Adrenal gland (tissue), 19 donors: Measurements from ENCODE around the gene NBEAL1. TPM values are rescaled to one million over a fixed set of nuclear protein-coding genes. Genes with fewer than 3 reads are reported as not detected.
A peak's percentile ranks its signal among the peaks of the same experiment; 100 is the strongest.
"Not testable (repeated sequence)": the region's sequence is repeated elsewhere in the genome, so short reads cannot be mapped to it uniquely, and the experiment has no call there.

Experiments
- DNase-seq, 7 donors: peaks; one replicate each; pipeline ENCODE4 v3.0.0-alpha.2; 2019 to 2020
- H3K27ac ChIP-seq, 5 donors: fragments of 200-600 bp; sonication (generic) in 4 of 5; 1 replicate in 3 of 5; 2 replicates in 2 of 5; pipeline versions ENCODE4 v1.5.1 to v1.8.0; 2016 to 2020; ENCODE audit warnings: mild to moderate bottlenecking in 1 of 5
- H3K27me3 ChIP-seq: fragments of 200-600 bp; 2 replicates; pipeline ENCODE4 v1.8.0; 2021
- H3K36me3 ChIP-seq, 2 donors: fragments of 200-600 bp; replicated peaks in 1 of 2; 1 replicate in 1 of 2; 2 replicates in 1 of 2; pipeline versions ENCODE4 v1.5.1 to v1.8.0; 2018 to 2022
- H3K4me1 ChIP-seq, 2 donors: fragments of 200-600 bp; replicated peaks in 1 of 2; 1 replicate in 1 of 2; 2 replicates in 1 of 2; pipeline versions ENCODE4 v1.5.1 to v1.8.0; 2018 to 2021
- H3K4me3 ChIP-seq, 4 donors: fragments of 200-600 bp; sonication (generic) in 3 of 4; one replicate each; pipeline ENCODE4 v1.5.1; 2016 to 2018
- H3K9me3 ChIP-seq, 3 donors: fragments of 200-600 bp; sonication (generic) in 1 of 3; replicated peaks in 1 of 3; 1 replicate in 2 of 3; 2 replicates in 1 of 3; pipeline versions ENCODE4 v1.5.1 to v1.8.0; 2016 to 2021
- POLR2A ChIP-seq, 2 donors: fragments of 450-650 bp; IDR thresholded peaks; one replicate each; pipeline ENCODE4 v1.6.1; 2017; ENCODE audit warnings: antibody characterized with exemption in 2 of 2, mild to moderate bottlenecking in 2 of 2, moderate library complexity in 1 of 2
- WGBS, 4 donors: extraction: QIAGEN DNeasy Blood & Tissue Kit in 2 of 4; methylation state at CpG; one replicate each; pipeline versions ENCODE4 v1.1.5 to v1.1.7; 2013 to 2017; 5-methylcytosine and 5-hydroxymethylcytosine counted together
- intact Hi-C, 2 donors: fragments of 100-400 bp; cut with DNase I; formaldehyde crosslinking; loops; one replicate each; pipeline versions ENCODE4 v1.14.1 to v1.15.0; 2022 to 2023
- long read RNA-seq, 10 donors: library from polyadenylated mRNA in 3 of 10; unstranded in 2 of 10; stranded (forward) in 1 of 10; transcript quantifications; one replicate each; pipeline ENCODE4 v2.0.0 and lab custom pipeline, GENCODE V29; 2021 to 2026
- polyA plus RNA-seq, 3 donors: library from polyadenylated mRNA; stranded (reverse); fragments of 200-250 nt in 2 of 3; fragments of 350-450 nt in 1 of 3; fragmentation: Illumina TruSeq in 1 of 3; extraction: RNeasy Lipid Tissue Mini Kit (QIAGEN cat#74804) in 1 of 3; gene quantifications; one replicate each; pipeline ENCODE4 v1.2.3, GENCODE V29; 2013 to 2014
- total RNA-seq, 9 donors: library from RNA; depleted of rRNA in 4 of 9; stranded (reverse); fragments of >200 nt in 4 of 9; fragments of 120-200 nt in 1 of 9; fragmentation: NEBNext Ultra II Directional in 1 of 9; extraction: Animal tissue kit (Norgen Biotek cat#: 25700) in 1 of 9; gene quantifications; one replicate each; pipeline versions ENCODE4 v1.1.0 to v1.2.4, GENCODE V29; 2013 to 2023
- TF ChIP-seq, protein P1 (sequence below), 6 experiments: fragments of 450-650 bp in 4 of 6; fragments of 200-600 bp in 2 of 6; sonication (generic) in 1 of 6; IDR thresholded peaks; 1 replicate in 5 of 6; 2 replicates in 1 of 6; pipeline versions ENCODE4 v1.5.1 to v1.8.0; 2016 to 2021; ENCODE audit warnings: antibody characterized with exemption in 6 of 6, mild to moderate bottlenecking in 2 of 6, moderate library complexity in 1 of 6
- donor health status: healthy with polysubstance abuse.
- donor health status: Bipolar disorder and iron deficiency.
- donor health status: DM: yes; HTN: yes; CAD: no.
- donor health status: DM: no; HTN: no; CAD: no.
- donor health status: DM: no; HTN: no; CAD: no.
- donor health status: DM: yes; HTN: yes; CAD: no.

Gene NBEAL1
- total RNA-seq = 10 to 100 TPM; 18.6 to 55.3 (median 31.3) TPM
- polyA plus RNA-seq = 1 to 10 TPM; 5.0 to 7.3 (median 7.3) TPM
- long read RNA-seq, donor 1 = 0 reads
- long read RNA-seq, donor 2, partial matches to known transcripts = 10 of 11 reads
- long read RNA-seq, donor 2, other reads (novel, unspliced or antisense) = 0 of 11 reads
- long read RNA-seq, donor 3 = 0 reads
- long read RNA-seq, donor 4, partial matches to known transcripts = 2 of 3 reads
- long read RNA-seq, donor 4, other reads (novel, unspliced or antisense) = 1 of 3 reads
- long read RNA-seq, donor 5, partial matches to known transcripts = 1 of 3 reads
- long read RNA-seq, donor 5, other reads (novel, unspliced or antisense) = 2 of 3 reads
- long read RNA-seq, donor 6, partial matches to known transcripts = 3 of 8 reads
- long read RNA-seq, donor 6, other reads (novel, unspliced or antisense) = 4 of 8 reads
- long read RNA-seq, donor 7 = 0 reads
- long read RNA-seq, donor 8, partial matches to known transcripts = 0 of 1 reads
- long read RNA-seq, donor 8, other reads (novel, unspliced or antisense) = 0 of 1 reads
- long read RNA-seq, donor 9 = 0 reads
- long read RNA-seq, donor 10 = 0 reads

DNA sequence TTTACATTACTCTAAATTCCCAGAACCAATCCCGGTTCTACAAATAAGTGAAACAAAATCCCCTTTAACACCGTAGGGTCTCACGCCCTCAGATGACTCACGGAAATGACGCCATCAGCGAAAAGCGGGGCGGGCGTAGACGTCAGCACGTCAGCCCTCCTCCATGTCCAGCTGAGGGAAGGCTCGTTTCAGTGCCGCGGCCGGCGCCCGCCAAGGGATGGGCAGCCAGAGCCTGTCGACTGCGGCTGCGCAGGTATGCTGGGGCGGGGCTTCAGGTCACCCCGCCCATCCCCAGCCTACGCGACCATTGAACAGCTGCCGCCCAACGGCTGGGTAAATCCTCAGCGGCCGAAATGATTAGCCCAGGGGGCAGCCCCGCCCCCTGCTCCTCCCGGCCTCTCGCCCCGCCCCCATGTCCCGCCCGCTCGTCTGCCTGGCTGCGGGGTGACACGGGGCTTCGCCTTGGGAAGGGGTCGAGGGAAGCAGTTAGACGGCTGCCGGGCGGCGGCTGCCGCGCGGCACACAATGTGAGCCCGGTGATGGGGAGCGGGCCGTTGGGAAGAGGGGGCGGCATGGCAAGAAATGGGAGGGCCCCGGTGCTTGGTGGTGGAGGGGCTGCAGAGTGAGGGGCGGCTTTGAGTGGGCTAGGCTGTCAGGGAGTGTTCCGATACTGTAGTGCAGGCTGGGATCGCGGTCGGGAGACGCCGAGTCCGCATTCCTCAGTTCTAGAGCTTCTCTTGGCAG lies at the start of gene NBEAL1:
Gene NBEAL1, plus strand, starts transcription at position 420 of the 744 bp plus-strand sequence. CDS start 1,510 bp downstream, outside the sequence.
- intact Hi-C loops = no loop called here
- DNase-seq = peak; percentile 98 to 99 (median 99)
- Histone ChIP-seq H3K4me1 (peaks cover 15 to 43% of the 10 kb centered on the region in 2 donors), H3K27ac (peak within 1 kb of the TSS; percentile 81 to 97 (median 90)), H3K4me3 (peak within 1 kb of the TSS; percentile 79 to 90 (median 84)), H3K9me3 (no peaks in the 10 kb centered on the region), H3K27me3 (no peaks in the 10 kb centered on the region), H3K36me3 (no peaks in the 10 kb centered on the region)
- 0 to 1% (median 0%) methylated on average over 19 to 59 of the region's 59 CpGs for WGBS, 4 donors
- TF ChIP-seq, protein P1, sequence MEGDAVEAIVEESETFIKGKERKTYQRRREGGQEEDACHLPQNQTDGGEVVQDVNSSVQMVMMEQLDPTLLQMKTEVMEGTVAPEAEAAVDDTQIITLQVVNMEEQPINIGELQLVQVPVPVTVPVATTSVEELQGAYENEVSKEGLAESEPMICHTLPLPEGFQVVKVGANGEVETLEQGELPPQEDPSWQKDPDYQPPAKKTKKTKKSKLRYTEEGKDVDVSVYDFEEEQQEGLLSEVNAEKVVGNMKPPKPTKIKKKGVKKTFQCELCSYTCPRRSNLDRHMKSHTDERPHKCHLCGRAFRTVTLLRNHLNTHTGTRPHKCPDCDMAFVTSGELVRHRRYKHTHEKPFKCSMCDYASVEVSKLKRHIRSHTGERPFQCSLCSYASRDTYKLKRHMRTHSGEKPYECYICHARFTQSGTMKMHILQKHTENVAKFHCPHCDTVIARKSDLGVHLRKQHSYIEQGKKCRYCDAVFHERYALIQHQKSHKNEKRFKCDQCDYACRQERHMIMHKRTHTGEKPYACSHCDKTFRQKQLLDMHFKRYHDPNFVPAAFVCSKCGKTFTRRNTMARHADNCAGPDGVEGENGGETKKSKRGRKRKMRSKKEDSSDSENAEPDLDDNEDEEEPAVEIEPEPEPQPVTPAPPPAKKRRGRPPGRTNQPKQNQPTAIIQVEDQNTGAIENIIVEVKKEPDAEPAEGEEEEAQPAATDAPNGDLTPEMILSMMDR (IDR thresholded peaks at IDR 0.05) = no peak
- peak; percentile 77 for TF ChIP-seq POLR2A (IDR thresholded peaks at IDR 0.05)

DNA sequence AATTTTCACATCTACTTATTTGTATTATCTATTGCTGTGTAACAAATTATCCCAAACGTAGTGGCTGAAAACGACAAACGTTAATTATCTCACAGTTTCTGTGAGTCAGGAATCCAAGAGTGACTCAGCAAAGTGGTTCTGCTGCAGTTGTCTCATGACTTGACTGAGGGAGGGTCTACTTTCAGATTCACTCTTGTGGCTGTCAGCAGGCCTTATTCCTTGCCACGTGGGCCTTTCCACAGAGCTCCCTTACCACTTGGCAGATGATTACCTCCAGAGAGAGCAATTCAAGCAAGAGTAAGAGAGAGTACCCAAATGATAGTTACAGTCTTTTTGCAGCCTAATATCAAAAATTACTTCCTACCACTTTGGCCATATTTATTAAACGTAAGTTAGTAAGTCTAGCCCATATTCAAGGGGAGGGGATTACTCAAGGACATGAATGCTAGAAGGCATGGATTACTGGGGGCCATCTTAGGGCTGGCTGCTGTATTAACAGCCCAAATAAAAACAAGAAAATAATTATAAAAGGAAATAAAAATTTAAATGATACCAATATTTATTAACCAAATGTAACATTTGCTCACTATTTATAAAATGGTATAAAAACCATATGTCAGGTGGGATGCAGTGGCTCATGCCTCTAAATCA lies 48.7 kb upstream of the NBEAL1 start:
- no peak overlapping the region for H3K27ac ChIP-seq
- no peaks in the 10 kb centered on the region for H3K9me3 ChIP-seq
- intact Hi-C loops = no loop called here
- H3K4me1 ChIP-seq = no peaks in the 10 kb centered on the region
- H3K4me3 ChIP-seq = no peak overlapping the region
- TF ChIP-seq POLR2A (IDR thresholded peaks at IDR 0.05) = no peak
- TF ChIP-seq, protein P1 (IDR thresholded peaks at IDR 0.05) = no peak
- whole genome bisulfite sequencing, 4 donors = 46 to 63% (median 52%) methylated on average over 5 of the region's 5 CpGs
- no peaks in the 10 kb centered on the region for H3K27me3 ChIP-seq
- DNase-seq = peak in 3 of 7 donors; percentile 16 to 37 (median 26)
- H3K36me3 ChIP-seq = no peaks in the 10 kb centered on the region

DNA sequence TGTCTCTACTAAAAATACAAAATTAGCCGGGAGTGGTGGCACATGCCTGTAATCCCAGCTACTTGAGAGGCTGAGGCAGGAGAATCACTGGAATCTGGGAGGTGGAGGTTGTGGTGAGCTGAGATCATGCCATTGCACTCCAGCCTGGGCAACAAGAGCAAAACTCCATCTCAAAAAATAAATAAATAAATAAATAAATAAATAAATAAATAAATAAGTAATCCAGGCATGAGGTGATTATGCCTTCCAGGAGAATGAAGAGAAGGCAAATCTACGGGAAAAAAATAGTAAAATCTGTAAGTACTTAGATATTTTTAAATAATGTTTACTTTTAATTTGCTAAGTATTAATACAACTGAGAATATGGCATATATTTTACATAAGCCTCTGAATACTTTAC lies 45.3 kb upstream of the NBEAL1 start:
- H3K36me3 ChIP-seq, H3K27me3 ChIP-seq, intact Hi-C loops, H3K4me3 ChIP-seq, DNase-seq, H3K4me1 ChIP-seq, H3K9me3 ChIP-seq, H3K27ac ChIP-seq: not testable (repeated sequence)
- WGBS, 4 donors = 45 to 50% (median 47%) methylated on average over 2 of the region's 2 CpGs

DNA sequence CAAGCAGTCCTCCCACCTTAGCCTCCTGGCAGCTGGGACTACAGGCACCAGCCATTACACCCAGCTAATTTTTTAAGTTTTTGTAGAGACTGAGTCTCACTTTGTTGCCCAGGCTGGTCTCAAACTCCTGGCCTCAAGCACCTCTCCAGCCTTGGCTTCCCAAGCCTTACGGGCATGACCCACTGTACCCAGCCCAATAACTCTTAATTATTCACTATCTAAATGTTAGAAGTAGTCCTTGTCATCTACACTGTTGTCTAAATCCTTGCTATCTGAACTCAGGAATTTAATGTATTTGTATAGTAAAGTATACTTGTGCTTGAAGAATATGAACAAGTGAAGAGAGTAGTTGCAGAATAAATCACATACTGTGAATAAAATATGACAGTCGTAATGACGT lies 37.9 kb upstream of the NBEAL1 start:
- no peaks in the 10 kb centered on the region for H3K9me3 ChIP-seq
- no peak for DNase-seq
- TF ChIP-seq POLR2A (IDR thresholded peaks at IDR 0.05) = no peak
- TF ChIP-seq, protein P1 (IDR thresholded peaks at IDR 0.05) = no peak
- peaks cover 0 to 7% of the 10 kb centered on the region in 2 donors for H3K36me3 ChIP-seq
- no peak overlapping the region for H3K27ac ChIP-seq
- WGBS, 4 donors = 88 to 95% (median 91%) methylated on average over 3 of the region's 3 CpGs
- H3K27me3 ChIP-seq = no peaks in the 10 kb centered on the region
- H3K4me1 ChIP-seq = no peaks in the 10 kb centered on the region
- H3K4me3 ChIP-seq = no peak overlapping the region
- intact Hi-C loops = no loop called here
